Pancreas (tissue), 10 donors: ENCODE data around the gene DPP8. TPM values are rescaled to one million over a fixed set of nuclear protein-coding genes. Genes with fewer than 3 reads are reported as not detected.
A peak's percentile ranks its signal among the peaks of the same experiment; 100 is the strongest.
"Not testable (repeated sequence)": the region's sequence is repeated elsewhere in the genome, so short reads cannot be mapped to it uniquely, and the experiment has no call there.

Source experiments
- ATAC-seq, 4 donors: fragments of 200-7000 bp; cut with Tn5 transposase; one replicate each; pipeline versions ENCODE4 v1.8.0 to v1.9.1; 2020; ENCODE audit warnings: mild to moderate bottlenecking in 4 of 4, moderate library complexity in 4 of 4
- DNase-seq, 6 donors: peaks; one replicate each; pipeline ENCODE4 v3.0.0-alpha.2; 2020
- FAIRE-seq: peaks from 2 replicates; lab custom pipeline; 2012; peaks lifted over from hg19 to GRCh38; lab: Jason Lieb, UNC
- H3K27ac ChIP-seq, 4 donors: fragments of 200-600 bp; sonication (generic); 1 replicate in 3 of 4; 2 replicates in 1 of 4; pipeline versions ENCODE4 v1.5.0 to v1.8.0; 2020
- H3K27me3 ChIP-seq, 4 donors: fragments of 200-600 bp; one replicate each; pipeline ENCODE4 v1.8.0; 2021
- H3K36me3 ChIP-seq, 3 donors: fragments of 200-600 bp; sonication (generic) in 1 of 3; one replicate each; pipeline versions ENCODE4 v1.5.0 to v1.8.0; 2020 to 2021
- H3K4me1 ChIP-seq, 3 donors: fragments of 200-600 bp; one replicate each; pipeline ENCODE4 v1.8.0; 2021
- H3K4me3 ChIP-seq, 4 donors: fragments of 200-600 bp; sonication (generic) in 2 of 4; one replicate each; pipeline versions ENCODE4 v1.5.0 to v1.8.0; 2020 to 2021
- H3K9me3 ChIP-seq, 4 donors: fragments of 200-600 bp; one replicate each; pipeline ENCODE4 v1.8.0; 2021
- WGBS, 2 donors: extraction: QIAGEN DNeasy Blood & Tissue Kit; methylation state at CpG; one replicate each; pipeline ENCODE4 v1.1.7; 2013; 5-methylcytosine and 5-hydroxymethylcytosine counted together
- intact Hi-C, 3 donors: fragments of 100-400 bp; cut with DNase I; formaldehyde crosslinking; loops; one replicate each; pipeline versions ENCODE4 v1.11.1 to v1.14.2; 2022
- polyA plus RNA-seq, 2 donors: library from polyadenylated mRNA; stranded (reverse); fragments of 200-250 nt; gene quantifications; one replicate each; pipeline ENCODE4 v1.2.3, GENCODE V29; 2013
- total RNA-seq, 6 donors: library from RNA; stranded (reverse); fragmentation: NEBNext Ultra II Directional in 4 of 6; extraction: Animal tissue kit (Norgen Biotek cat#: 25700) in 4 of 6; gene quantifications; one replicate each; pipeline versions ENCODE4 v1.2.1 to v1.2.4, GENCODE V29; 2021 to 2023
- TF ChIP-seq, protein P1 (sequence below), 4 donors: fragments of 200-600 bp; sonication (generic) in 3 of 4; IDR thresholded peaks; one replicate each; pipeline versions ENCODE4 v1.5.0 to v1.8.0; 2021; ENCODE audit warnings: antibody characterized with exemption in 4 of 4
- donor health status: healthy with polysubstance abuse.
- donor health status: DM: no; HTN: no; CAD: no; lungs with moderate emphysema.
- donor health status: DM: no; HTN: no; CAD: no.
- donor health status: control.
- donor health status: control.
- donor health status: Bipolar disorder and iron deficiency.
- donor health status: DM: yes; HTN: yes; CAD: no.
- donor health status: DM: no; HTN: no; CAD: no.
- donor health status: DM: no; HTN: no; CAD: no.
- donor health status: DM: yes; HTN: yes; CAD: no.

Gene DPP8
- total and polyA plus RNA-seq, 8 donors = 4.7 to 17.1 (median 12.3) TPM

- TF ChIP-seq, protein P1, sequence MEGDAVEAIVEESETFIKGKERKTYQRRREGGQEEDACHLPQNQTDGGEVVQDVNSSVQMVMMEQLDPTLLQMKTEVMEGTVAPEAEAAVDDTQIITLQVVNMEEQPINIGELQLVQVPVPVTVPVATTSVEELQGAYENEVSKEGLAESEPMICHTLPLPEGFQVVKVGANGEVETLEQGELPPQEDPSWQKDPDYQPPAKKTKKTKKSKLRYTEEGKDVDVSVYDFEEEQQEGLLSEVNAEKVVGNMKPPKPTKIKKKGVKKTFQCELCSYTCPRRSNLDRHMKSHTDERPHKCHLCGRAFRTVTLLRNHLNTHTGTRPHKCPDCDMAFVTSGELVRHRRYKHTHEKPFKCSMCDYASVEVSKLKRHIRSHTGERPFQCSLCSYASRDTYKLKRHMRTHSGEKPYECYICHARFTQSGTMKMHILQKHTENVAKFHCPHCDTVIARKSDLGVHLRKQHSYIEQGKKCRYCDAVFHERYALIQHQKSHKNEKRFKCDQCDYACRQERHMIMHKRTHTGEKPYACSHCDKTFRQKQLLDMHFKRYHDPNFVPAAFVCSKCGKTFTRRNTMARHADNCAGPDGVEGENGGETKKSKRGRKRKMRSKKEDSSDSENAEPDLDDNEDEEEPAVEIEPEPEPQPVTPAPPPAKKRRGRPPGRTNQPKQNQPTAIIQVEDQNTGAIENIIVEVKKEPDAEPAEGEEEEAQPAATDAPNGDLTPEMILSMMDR (IDR thresholded peaks at IDR 0.05) = peak; percentile 30 to 80 (median 64)
- Histone ChIP-seq H3K36me3 (no peaks in the 10 kb centered on the region), H3K4me1 (peaks cover 0 to 12% (median 7%) of the 10 kb centered on the region in 3 donors), H3K9me3 (no peaks in the 10 kb centered on the region), H3K4me3 (no peak overlapping the region), H3K27ac (no peak overlapping the region), H3K27me3 (no peaks in the 10 kb centered on the region)
- ATAC-seq (peak; percentile 90 to 94 (median 94)), DNase-seq (peak; percentile 57 to 87 (median 74)), FAIRE-seq (no peak)
- WGBS, 2 donors = 12 to 14% methylated on average over 11 of the region's 11 CpGs
- intact Hi-C loops = no loop called here
These were observed 116.5 kb downstream of the DPP8 start for GRCh38 chr15:65400760-65401610.

GRCh38 chr15:65399997-65400396 is 117.5 kb downstream of the DPP8 start:
- DNase-seq = no peak
- no peak overlapping the region for H3K4me3 ChIP-seq
- TF ChIP-seq, protein P1 (IDR thresholded peaks at IDR 0.05) = no peak
- WGBS, 2 donors = 72 to 82% methylated on average over 2 of the region's 2 CpGs
- intact Hi-C loops = no loop called here
- no peak overlapping the region for H3K27ac ChIP-seq
- ATAC-seq = no peak
- FAIRE-seq = no peak
- H3K36me3 ChIP-seq = no peaks in the 10 kb centered on the region
- H3K9me3 ChIP-seq = no peaks in the 10 kb centered on the region
- H3K4me1 ChIP-seq = peaks cover 0 to 12% (median 7%) of the 10 kb centered on the region in 3 donors
- no peaks in the 10 kb centered on the region for H3K27me3 ChIP-seq

GRCh38 chr15:65399001-65399706 is 118.3 kb downstream of the DPP8 start:
- no peak for ATAC-seq
- WGBS, 2 donors = 83 to 87% methylated on average over 11 of the region's 11 CpGs
- intact Hi-C loops = no loop called here
- peaks cover 0 to 12% (median 7%) of the 10 kb centered on the region in 3 donors for H3K4me1 ChIP-seq
- no peaks in the 10 kb centered on the region for H3K36me3 ChIP-seq
- no peak overlapping the region for H3K27ac ChIP-seq
- no peaks in the 10 kb centered on the region for H3K27me3 ChIP-seq
- DNase-seq = no peak
- TF ChIP-seq, protein P1 (IDR thresholded peaks at IDR 0.05) = no peak
- no peaks in the 10 kb centered on the region for H3K9me3 ChIP-seq
- H3K4me3 ChIP-seq = no peak overlapping the region
- no peak for FAIRE-seq

DNA sequence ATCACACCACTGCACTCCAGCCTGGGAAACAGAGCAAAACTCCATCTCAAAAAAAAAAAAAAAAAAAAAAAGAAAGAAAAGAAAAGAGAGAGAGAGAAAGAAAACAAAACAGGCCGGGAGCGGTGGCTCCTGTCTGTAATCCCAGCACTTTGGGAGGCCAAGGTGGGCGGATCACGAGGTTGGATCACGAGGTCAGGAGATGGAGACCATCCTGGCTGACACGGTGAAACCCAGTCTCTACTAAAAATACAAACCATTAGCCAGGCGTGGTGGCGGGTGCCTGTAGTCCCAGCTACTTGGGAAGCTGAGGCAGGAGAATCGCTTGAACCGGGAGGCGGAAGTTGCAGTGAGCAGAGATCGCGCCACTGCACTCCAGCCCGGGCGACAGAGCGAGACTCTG is 119.0 kb downstream of the DPP8 start:
- ATAC-seq, intact Hi-C loops, DNase-seq, H3K27ac ChIP-seq, H3K9me3 ChIP-seq, H3K4me3 ChIP-seq, FAIRE-seq, H3K27me3 ChIP-seq, H3K36me3 ChIP-seq: not testable (repeated sequence)
- WGBS, 2 donors = 95 to 97% methylated on average over 16 of the region's 16 CpGs
- H3K4me1 ChIP-seq = peaks cover 0 to 12% (median 7%) of the 10 kb centered on the region in 3 donors

DNA sequence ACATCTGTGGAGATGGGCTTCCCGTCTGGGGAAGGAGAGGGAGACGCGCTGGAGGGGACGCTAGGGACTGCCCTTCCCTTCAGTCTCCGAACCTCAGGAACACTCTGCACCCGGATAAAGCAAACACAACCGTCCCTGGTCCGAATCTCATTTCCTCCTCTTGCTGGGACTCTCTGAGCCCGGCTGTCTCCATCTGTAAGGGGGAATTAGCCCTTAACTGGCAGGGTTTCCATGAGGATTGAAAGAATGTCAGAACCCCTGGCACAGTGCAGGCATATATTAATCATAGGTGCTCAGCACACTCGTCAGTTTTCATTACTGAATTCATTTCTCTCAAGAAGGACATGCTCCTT is 120.5 kb downstream of the DPP8 start:
- DNase-seq (no peak), ATAC-seq (no peak), FAIRE-seq (no peak)
- peaks cover 0 to 12% (median 5%) of the 10 kb centered on the region in 3 donors for H3K4me1 ChIP-seq
- no peak overlapping the region for H3K4me3 ChIP-seq
- no peaks in the 10 kb centered on the region for H3K9me3 ChIP-seq
- 66 to 68% methylated on average over 10 of the region's 10 CpGs for WGBS, 2 donors
- no peaks in the 10 kb centered on the region for H3K27me3 ChIP-seq
- intact Hi-C loops = no loop called here
- TF ChIP-seq, protein P1 (IDR thresholded peaks at IDR 0.05) = no peak
- H3K27ac ChIP-seq = no peak overlapping the region
- H3K36me3 ChIP-seq = no peaks in the 10 kb centered on the region
